Panc1 (cell line): ENCODE results near the gene PTRH1. TPM values are rescaled to one million over a fixed set of nuclear protein-coding genes. Genes with fewer than 3 reads are reported as not detected.

Experiments
- ATAC-seq: fragments of 200-7000 bp; cut with Tn5 transposase; 2 replicates; pipeline ENCODE4 v1.9.1; 2020; ENCODE audit warnings: mild to moderate bottlenecking, moderate library complexity
- BruUV-seq: library from RNA; stranded (reverse); fragments of 400-500 nt; replicated peaks from 2 replicates; lab custom pipeline; 2021; lab: Mats Ljungman, UMichigan
- CTCF ChIA-PET: fragments of 300-600 bp; sonication (Branson Sonifier 250); formaldehyde crosslinking; loops from one replicate; lab custom pipeline; 2022; ENCODE audit warnings: antibody characterized with exemption; lab: Charles Lee
- POLR2A ChIA-PET: fragments of 300-600 bp; sonication (Branson Sonifier 250); formaldehyde crosslinking; loops from one replicate; lab custom pipeline; 2022; ENCODE audit warnings: antibody characterized with exemption; lab: Charles Lee
- DNase-seq: peaks from one replicate; pipeline ENCODE4 v3.0.0-alpha.2; 2010; ENCODE audit warnings: low read depth, low spot score
- H3K27ac ChIP-seq: 2 replicates; pipeline ENCODE4 v1.5.1; 2011; ENCODE audit warnings: mild to moderate bottlenecking, low read length, inconsistent platforms
- H3K27me3 ChIP-seq: fragments of 200-500 bp; sonication (Bioruptor generic); 2 replicates; pipeline ENCODE4 v1.6.0; 2014; ENCODE audit warnings: low read length, inconsistent platforms; ENCODE audit not compliant: control insufficient read depth, insufficient read depth
- H3K36me3 ChIP-seq: fragments of 200-500 bp; sonication (Bioruptor generic); 2 replicates; pipeline ENCODE4 v1.5.1; 2014; ENCODE audit warnings: inconsistent platforms, mild to moderate bottlenecking, low read length, moderate library complexity; ENCODE audit not compliant: control insufficient read depth, insufficient read depth
- H3K4me1 ChIP-seq: 2 replicates; pipeline ENCODE4 v1.5.1; 2011; ENCODE audit warnings: inconsistent platforms, mild to moderate bottlenecking, low read length, moderate library complexity; ENCODE audit not compliant: control insufficient read depth, insufficient read depth
- H3K4me3 ChIP-seq, 2 experiments: 2 replicates each; pipeline ENCODE4 v1.5.1; 2011 to 2012; ENCODE audit warnings: low read depth in 2 of 2, low read length in 2 of 2, mild to moderate bottlenecking in 2 of 2, inconsistent platforms in 1 of 2, moderate library complexity in 1 of 2
- H3K9me3 ChIP-seq: fragments of 200-500 bp; sonication (Bioruptor generic); 2 replicates; pipeline ENCODE4 v1.5.1; 2014; ENCODE audit warnings: low read depth, mild to moderate bottlenecking, inconsistent platforms, low read length, moderate library complexity; ENCODE audit not compliant: control insufficient read depth, insufficient read depth
- POLR2AphosphoS5 ChIP-seq: IDR thresholded peaks from 2 replicates; pipeline ENCODE4 v1.6.1; 2012; ENCODE audit warnings: mild to moderate bottlenecking, low read depth, low read length, moderate library complexity
- SIN3A ChIP-seq: IDR thresholded peaks from 2 replicates; pipeline ENCODE4 v1.6.1; 2012; ENCODE audit warnings: low read depth, mild to moderate bottlenecking, low read length, moderate library complexity, borderline replicate concordance; ENCODE audit not compliant: insufficient read depth
- TCF7L2 ChIP-seq: IDR thresholded peaks from 2 replicates; pipeline ENCODE4 v1.6.1; 2011; ENCODE audit warnings: mild to moderate bottlenecking, low read depth, low read length, inconsistent platforms
- in situ Hi-C: cut with HindIII; loops from 2 replicates; pipeline ENCODE4 v1.10.0; 2016; ENCODE audit warnings: low sequenced_read_pairs, low pct_unique_long_range_greater_than_20kb
- intact Hi-C: fragments of 100-400 bp; cut with micrococcal nuclease; formaldehyde crosslinking; loops from one replicate; pipeline ENCODE4 v1.10.0; 2022; ENCODE audit not compliant: unreplicated experiment
- total RNA-seq: library from RNA; stranded (reverse); gene quantifications from one replicate; pipeline ENCODE4 v1.2.1, GENCODE V29; 2021; ENCODE audit not compliant: unreplicated experiment
- TF ChIP-seq, protein P1 (sequence below): fragments of 450-650 bp; IDR thresholded peaks from 2 replicates; pipeline ENCODE4 v1.5.1; 2017; ENCODE audit warnings: mild to moderate bottlenecking
- TF ChIP-seq, protein P2 (sequence below), 2 experiments: IDR thresholded peaks; 2 replicates each; pipeline ENCODE4 v1.6.1; 2011 to 2012; ENCODE audit warnings: low read depth in 2 of 2, control low read depth in 1 of 2, low read length in 1 of 2, mild to moderate bottlenecking in 1 of 2, moderate library complexity in 1 of 2; ENCODE audit not compliant: insufficient read depth in 1 of 2

Gene PTRH1
- total RNA-seq, 1 experiment from 2014 or later, result 13.8 TPM

DNA sequence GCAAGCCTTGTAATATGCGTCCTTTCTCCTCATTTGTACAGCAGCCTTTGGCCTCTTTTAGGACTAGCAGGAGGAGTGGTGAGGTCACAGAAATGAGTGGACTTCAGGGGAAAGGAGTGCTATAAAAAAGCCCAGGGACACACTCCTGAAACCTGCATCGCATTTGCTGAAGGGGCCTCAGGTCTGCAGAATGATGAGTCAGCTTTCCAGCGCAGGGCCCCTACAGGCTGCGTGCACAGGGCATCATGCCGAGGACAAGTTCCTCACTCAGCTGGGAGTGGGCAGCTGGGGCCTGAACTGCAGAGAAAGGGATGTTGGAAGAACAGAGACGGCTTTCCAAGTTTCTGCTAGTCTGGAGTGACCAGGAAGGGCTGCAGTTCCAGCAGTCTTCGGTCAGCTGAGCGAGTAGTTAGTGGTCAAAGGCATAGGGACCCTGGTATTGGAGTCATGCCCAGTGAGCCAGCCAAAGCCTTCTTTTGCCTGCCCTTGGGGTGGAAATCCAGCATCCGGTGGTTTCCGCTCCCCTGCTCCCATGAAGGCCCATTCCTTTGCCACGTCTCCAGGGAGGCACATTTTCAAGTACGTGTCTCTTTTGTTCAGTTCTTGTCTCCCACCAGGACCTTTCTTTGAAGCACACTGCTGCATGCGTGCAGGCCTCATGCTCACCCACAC lies 26.0 kb downstream of the PTRH1 start:
- no TSS peak for BruUV-seq
- CTCF ChIA-PET, result no interaction called here
- H3K4me3 ChIP-seq, result no peak overlapping the region
- in situ Hi-C loops, result no loop called here
- no peak overlapping the region for H3K27ac ChIP-seq
- TF ChIP-seq POLR2AphosphoS5, result no peak
- TF ChIP-seq TCF7L2, result no peak
- TF ChIP-seq, protein P1, sequence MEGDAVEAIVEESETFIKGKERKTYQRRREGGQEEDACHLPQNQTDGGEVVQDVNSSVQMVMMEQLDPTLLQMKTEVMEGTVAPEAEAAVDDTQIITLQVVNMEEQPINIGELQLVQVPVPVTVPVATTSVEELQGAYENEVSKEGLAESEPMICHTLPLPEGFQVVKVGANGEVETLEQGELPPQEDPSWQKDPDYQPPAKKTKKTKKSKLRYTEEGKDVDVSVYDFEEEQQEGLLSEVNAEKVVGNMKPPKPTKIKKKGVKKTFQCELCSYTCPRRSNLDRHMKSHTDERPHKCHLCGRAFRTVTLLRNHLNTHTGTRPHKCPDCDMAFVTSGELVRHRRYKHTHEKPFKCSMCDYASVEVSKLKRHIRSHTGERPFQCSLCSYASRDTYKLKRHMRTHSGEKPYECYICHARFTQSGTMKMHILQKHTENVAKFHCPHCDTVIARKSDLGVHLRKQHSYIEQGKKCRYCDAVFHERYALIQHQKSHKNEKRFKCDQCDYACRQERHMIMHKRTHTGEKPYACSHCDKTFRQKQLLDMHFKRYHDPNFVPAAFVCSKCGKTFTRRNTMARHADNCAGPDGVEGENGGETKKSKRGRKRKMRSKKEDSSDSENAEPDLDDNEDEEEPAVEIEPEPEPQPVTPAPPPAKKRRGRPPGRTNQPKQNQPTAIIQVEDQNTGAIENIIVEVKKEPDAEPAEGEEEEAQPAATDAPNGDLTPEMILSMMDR, result no peak
- no peak for TF ChIP-seq SIN3A
- TF ChIP-seq, protein P2, sequence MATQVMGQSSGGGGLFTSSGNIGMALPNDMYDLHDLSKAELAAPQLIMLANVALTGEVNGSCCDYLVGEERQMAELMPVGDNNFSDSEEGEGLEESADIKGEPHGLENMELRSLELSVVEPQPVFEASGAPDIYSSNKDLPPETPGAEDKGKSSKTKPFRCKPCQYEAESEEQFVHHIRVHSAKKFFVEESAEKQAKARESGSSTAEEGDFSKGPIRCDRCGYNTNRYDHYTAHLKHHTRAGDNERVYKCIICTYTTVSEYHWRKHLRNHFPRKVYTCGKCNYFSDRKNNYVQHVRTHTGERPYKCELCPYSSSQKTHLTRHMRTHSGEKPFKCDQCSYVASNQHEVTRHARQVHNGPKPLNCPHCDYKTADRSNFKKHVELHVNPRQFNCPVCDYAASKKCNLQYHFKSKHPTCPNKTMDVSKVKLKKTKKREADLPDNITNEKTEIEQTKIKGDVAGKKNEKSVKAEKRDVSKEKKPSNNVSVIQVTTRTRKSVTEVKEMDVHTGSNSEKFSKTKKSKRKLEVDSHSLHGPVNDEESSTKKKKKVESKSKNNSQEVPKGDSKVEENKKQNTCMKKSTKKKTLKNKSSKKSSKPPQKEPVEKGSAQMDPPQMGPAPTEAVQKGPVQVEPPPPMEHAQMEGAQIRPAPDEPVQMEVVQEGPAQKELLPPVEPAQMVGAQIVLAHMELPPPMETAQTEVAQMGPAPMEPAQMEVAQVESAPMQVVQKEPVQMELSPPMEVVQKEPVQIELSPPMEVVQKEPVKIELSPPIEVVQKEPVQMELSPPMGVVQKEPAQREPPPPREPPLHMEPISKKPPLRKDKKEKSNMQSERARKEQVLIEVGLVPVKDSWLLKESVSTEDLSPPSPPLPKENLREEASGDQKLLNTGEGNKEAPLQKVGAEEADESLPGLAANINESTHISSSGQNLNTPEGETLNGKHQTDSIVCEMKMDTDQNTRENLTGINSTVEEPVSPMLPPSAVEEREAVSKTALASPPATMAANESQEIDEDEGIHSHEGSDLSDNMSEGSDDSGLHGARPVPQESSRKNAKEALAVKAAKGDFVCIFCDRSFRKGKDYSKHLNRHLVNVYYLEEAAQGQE (IDR thresholded peaks at IDR 0.05; ENCODE audit: insufficient read depth in 1 of 2, low read depth in 2 of 2, low read length in 1 of 2), result no peak
- H3K9me3 ChIP-seq, result no peaks in the 10 kb centered on the region
- H3K36me3 ChIP-seq, result no peaks in the 10 kb centered on the region
- no peaks in the 10 kb centered on the region for H3K27me3 ChIP-seq
- intact Hi-C loops, result no loop called here
- H3K4me1 ChIP-seq, result no peaks in the 10 kb centered on the region
- POLR2A ChIA-PET, result no interaction called here
- no peak for ATAC-seq
- DNase-seq, result no peak

DNA sequence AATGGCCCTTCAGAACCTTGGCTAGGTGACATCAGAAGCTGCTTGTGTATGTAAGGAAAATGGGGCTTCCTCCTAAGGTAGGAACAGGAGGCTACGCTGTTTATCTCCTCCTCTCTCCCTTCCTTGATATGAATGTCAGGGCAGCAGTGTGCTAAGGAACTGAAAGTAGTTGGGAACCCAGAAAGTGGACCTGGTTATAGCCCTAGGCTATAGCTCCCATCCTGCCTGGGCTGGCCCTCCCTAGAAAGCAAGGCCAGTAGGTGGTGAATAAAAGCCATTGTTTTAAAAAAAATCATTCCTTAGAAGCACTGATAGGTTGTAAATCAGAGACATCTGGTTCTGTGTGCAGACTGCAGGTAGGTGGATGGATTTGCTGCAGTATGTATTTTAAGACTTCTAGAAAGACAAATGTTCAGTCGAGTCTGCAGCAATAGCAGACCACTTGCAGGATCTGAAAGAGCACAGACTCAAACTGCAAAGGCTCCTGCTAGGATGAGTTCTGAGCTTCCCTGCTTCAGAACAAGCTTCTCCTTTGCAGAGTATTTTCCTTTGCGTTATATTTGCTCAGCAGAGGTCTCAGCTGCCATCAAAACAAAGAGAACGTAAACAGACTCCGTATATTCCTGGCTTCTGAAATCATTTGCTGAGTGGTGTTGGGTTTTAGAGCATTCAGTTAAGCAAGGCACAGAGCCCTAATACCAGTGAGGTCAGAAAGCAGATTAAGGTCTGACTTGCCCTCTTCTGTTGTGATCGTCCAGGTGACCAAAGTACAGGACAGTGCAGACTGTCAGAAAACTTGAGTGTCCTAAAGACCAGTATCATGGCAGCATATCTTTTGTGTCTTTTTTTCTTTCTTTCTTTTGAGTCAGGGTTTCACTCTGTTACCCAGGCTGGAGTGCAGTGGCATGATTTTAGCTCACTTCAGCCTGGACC lies 28.7 kb downstream of the PTRH1 start:
- Histone ChIP-seq H3K27me3 (no peaks in the 10 kb centered on the region), H3K27ac (no peak overlapping the region), H3K36me3 (no peaks in the 10 kb centered on the region), H3K9me3 (no peaks in the 10 kb centered on the region), H3K4me3 (no peak overlapping the region), H3K4me1 (no peaks in the 10 kb centered on the region)
- CTCF ChIA-PET, result interaction anchor here (0.6 kb wide), 1 partner anchor 32 kb away, joined by 3 read pairs; no protein-coding TSS in a partner anchor
- DNase-seq (no peak), ATAC-seq (no peak)
- intact Hi-C loops, result no loop called here
- POLR2A ChIA-PET, result no interaction called here
- BruUV-seq, result no TSS peak
- no peak for TF ChIP-seq SIN3A
- no peak for TF ChIP-seq TCF7L2
- TF ChIP-seq, protein P2 (IDR thresholded peaks at IDR 0.05; ENCODE audit: insufficient read depth in 1 of 2, low read depth in 2 of 2, low read length in 1 of 2), result no peak
- TF ChIP-seq POLR2AphosphoS5, result no peak
- TF ChIP-seq, protein P1, result no peak
- in situ Hi-C loops, result no loop called here
